ENCODE data around the gene MISP.
"Not testable (repeated sequence)": the region's sequence is repeated elsewhere in the genome, so short reads cannot be mapped to it uniquely, and the experiment has no call there.

MISP gene

GRCh38 chr19:725461-726089 lies 25.3 kb upstream of the MISP start:
- no peak for DNase-seq (ENCODE audit: low read depth, low spot score)
- H3K9me3 ChIP-seq (ENCODE audit: control insufficient read depth, insufficient read depth, low read length): no peaks in the 10 kb centered on the region
- H3K27ac ChIP-seq (ENCODE audit: low read length): no peak overlapping the region
- H3K4me1 ChIP-seq (ENCODE audit: control insufficient read depth, insufficient read depth, low read length): peaks cover 2% of the 10 kb centered on the region; the same call in 1 of the 2 replicates
- H3K4me3 ChIP-seq (ENCODE audit: low read length): no peak overlapping the region
- H3K36me3 ChIP-seq (ENCODE audit: control insufficient read depth, insufficient read depth, low read length): no peaks in the 10 kb centered on the region
- H3K27me3 ChIP-seq (ENCODE audit: control insufficient read depth, insufficient read depth, low read length): no peaks in the 10 kb centered on the region
- no CpG with 5 or more reads among the region's 13 CpGs for whole genome bisulfite sequencing (ENCODE audit: insufficient coverage, insufficient read length)

GRCh38 chr19:726993-727956 lies 23.6 kb upstream of the MISP start:
- no peaks in the 10 kb centered on the region for H3K36me3 ChIP-seq (ENCODE audit: control insufficient read depth, insufficient read depth, low read length)
- no peak overlapping the region for H3K27ac ChIP-seq (ENCODE audit: low read length)
- H3K4me1 ChIP-seq (ENCODE audit: control insufficient read depth, insufficient read depth, low read length): peaks cover 2% of the 10 kb centered on the region; the same call in 1 of the 2 replicates
- no peaks in the 10 kb centered on the region for H3K27me3 ChIP-seq (ENCODE audit: control insufficient read depth, insufficient read depth, low read length)
- no peak overlapping the region for H3K4me3 ChIP-seq (ENCODE audit: low read length)
- DNase-seq (ENCODE audit: low read depth, low spot score): no peak
- no CpG with 5 or more reads among the region's 43 CpGs for WGBS (ENCODE audit: insufficient coverage, insufficient read length)
- H3K9me3 ChIP-seq (ENCODE audit: control insufficient read depth, insufficient read depth, low read length): no peaks in the 10 kb centered on the region

- no peak for DNase-seq (ENCODE audit: low read depth, low spot score)
- whole genome bisulfite sequencing (ENCODE audit: insufficient coverage, insufficient read length): no CpG with 5 or more reads among the region's 26 CpGs
- Histone ChIP-seq H3K27ac (ENCODE audit: low read length) (no peak overlapping the region), H3K4me3 (ENCODE audit: low read length) (no peak overlapping the region), H3K27me3 (ENCODE audit: control insufficient read depth, insufficient read depth, low read length) (no peaks in the 10 kb centered on the region), H3K4me1 (ENCODE audit: control insufficient read depth, insufficient read depth, low read length) (peaks cover 2% of the 10 kb centered on the region; the same call in 1 of the 2 replicates), H3K36me3 (ENCODE audit: control insufficient read depth, insufficient read depth, low read length) (no peaks in the 10 kb centered on the region), H3K9me3 (ENCODE audit: control insufficient read depth, insufficient read depth, low read length) (no peaks in the 10 kb centered on the region)
These were observed 22.9 kb upstream of the MISP start for GRCh38 chr19:728011-728410.

GRCh38 chr19:729564-729963 lies 21.3 kb upstream of the MISP start:
- not testable (repeated sequence) for H3K4me3 ChIP-seq (ENCODE audit: low read length); H3K27me3 ChIP-seq (ENCODE audit: control insufficient read depth, insufficient read depth, low read length); H3K36me3 ChIP-seq (ENCODE audit: control insufficient read depth, insufficient read depth, low read length); DNase-seq (ENCODE audit: low read depth, low spot score); H3K27ac ChIP-seq (ENCODE audit: low read length); H3K4me1 ChIP-seq (ENCODE audit: control insufficient read depth, insufficient read depth, low read length); H3K9me3 ChIP-seq (ENCODE audit: control insufficient read depth, insufficient read depth, low read length)
- WGBS (ENCODE audit: insufficient coverage, insufficient read length): no CpG with 5 or more reads among the region's 15 CpGs

- Histone ChIP-seq H3K27me3 (ENCODE audit: control insufficient read depth, insufficient read depth, low read length) (no peaks in the 10 kb centered on the region), H3K36me3 (ENCODE audit: control insufficient read depth, insufficient read depth, low read length) (no peaks in the 10 kb centered on the region), H3K4me3 (ENCODE audit: low read length) (no peak overlapping the region), H3K9me3 (ENCODE audit: control insufficient read depth, insufficient read depth, low read length) (no peaks in the 10 kb centered on the region), H3K4me1 (ENCODE audit: control insufficient read depth, insufficient read depth, low read length) (peaks cover 2% of the 10 kb centered on the region; the same call in 1 of the 2 replicates), H3K27ac (ENCODE audit: low read length) (no peak overlapping the region)
- no peak for DNase-seq (ENCODE audit: low read depth, low spot score)
- WGBS (ENCODE audit: insufficient coverage, insufficient read length): no CpG with 5 or more reads among the region's 14 CpGs
These were observed 20.8 kb upstream of the MISP start for GRCh38 chr19:729965-730668.

GRCh38 chr19:731000-731399 lies 19.9 kb upstream of the MISP start:
- Histone ChIP-seq H3K4me3 (ENCODE audit: low read length) (no peak overlapping the region), H3K4me1 (ENCODE audit: control insufficient read depth, insufficient read depth, low read length) (peaks cover 2% of the 10 kb centered on the region; the same call in 1 of the 2 replicates), H3K9me3 (ENCODE audit: control insufficient read depth, insufficient read depth, low read length) (no peaks in the 10 kb centered on the region), H3K36me3 (ENCODE audit: control insufficient read depth, insufficient read depth, low read length) (no peaks in the 10 kb centered on the region), H3K27me3 (ENCODE audit: control insufficient read depth, insufficient read depth, low read length) (no peaks in the 10 kb centered on the region), H3K27ac (ENCODE audit: low read length) (no peak overlapping the region)
- no CpG with 5 or more reads among the region's 16 CpGs for WGBS (ENCODE audit: insufficient coverage, insufficient read length)
- DNase-seq (ENCODE audit: low read depth, low spot score): no peak

GRCh38 chr19:732148-733069 lies 18.5 kb upstream of the MISP start:
- WGBS (ENCODE audit: insufficient coverage, insufficient read length): no CpG with 5 or more reads among the region's 24 CpGs
- Histone ChIP-seq H3K36me3 (ENCODE audit: control insufficient read depth, insufficient read depth, low read length) (no peaks in the 10 kb centered on the region), H3K27me3 (ENCODE audit: control insufficient read depth, insufficient read depth, low read length) (no peaks in the 10 kb centered on the region), H3K4me3 (ENCODE audit: low read length) (no peak overlapping the region), H3K9me3 (ENCODE audit: control insufficient read depth, insufficient read depth, low read length) (no peaks in the 10 kb centered on the region), H3K4me1 (ENCODE audit: control insufficient read depth, insufficient read depth, low read length) (peaks cover 2% of the 10 kb centered on the region; the same call in 1 of the 2 replicates), H3K27ac (ENCODE audit: low read length) (no peak overlapping the region)
- DNase-seq (ENCODE audit: low read depth, low spot score): no peak

- no peak for DNase-seq (ENCODE audit: low read depth, low spot score)
- Histone ChIP-seq H3K36me3 (ENCODE audit: control insufficient read depth, insufficient read depth, low read length) (no peaks in the 10 kb centered on the region), H3K4me1 (ENCODE audit: control insufficient read depth, insufficient read depth, low read length) (no peaks in the 10 kb centered on the region), H3K27me3 (ENCODE audit: control insufficient read depth, insufficient read depth, low read length) (no peaks in the 10 kb centered on the region), H3K27ac (ENCODE audit: low read length) (no peak overlapping the region), H3K4me3 (ENCODE audit: low read length) (no peak overlapping the region), H3K9me3 (ENCODE audit: control insufficient read depth, insufficient read depth, low read length) (no peaks in the 10 kb centered on the region)
- WGBS (ENCODE audit: insufficient coverage, insufficient read length): no CpG with 5 or more reads among the region's 13 CpGs
These were observed 16.2 kb upstream of the MISP start for GRCh38 chr19:734716-735115.

- no peak for DNase-seq (ENCODE audit: low read depth, low spot score)
- Histone ChIP-seq H3K27me3 (ENCODE audit: control insufficient read depth, insufficient read depth, low read length) (no peaks in the 10 kb centered on the region), H3K9me3 (ENCODE audit: control insufficient read depth, insufficient read depth, low read length) (no peaks in the 10 kb centered on the region), H3K4me3 (ENCODE audit: low read length) (no peak overlapping the region), H3K4me1 (ENCODE audit: control insufficient read depth, insufficient read depth, low read length) (no peaks in the 10 kb centered on the region), H3K36me3 (ENCODE audit: control insufficient read depth, insufficient read depth, low read length) (no peaks in the 10 kb centered on the region), H3K27ac (ENCODE audit: low read length) (no peak overlapping the region)
- no CpG with 5 or more reads among the region's 32 CpGs for WGBS (ENCODE audit: insufficient coverage, insufficient read length)
These were observed 14.8 kb upstream of the MISP start for GRCh38 chr19:736125-736524.
